Epithelial cell of proximal tubule (primary cell): ENCODE measurements around the gene TKT. TPM values are rescaled to one million over a fixed set of nuclear protein-coding genes. Genes with fewer than 3 reads are reported as not detected.
"Not testable (repeated sequence)": the region's sequence is repeated elsewhere in the genome, so short reads cannot be mapped to it uniquely, and the experiment has no call there.

Source experiments
- DNase-seq: peaks from one replicate; pipeline ENCODE4 v3.0.0-alpha.2; 2011; ENCODE audit warnings: low read depth
- H3K4me3 ChIP-seq: 2 replicates; pipeline ENCODE4 v1.5.1; 2011; ENCODE audit warnings: low read depth, mild to moderate bottlenecking, low read length
- CTCF ChIP-seq: conservative IDR thresholded peaks from 2 replicates; pipeline ENCODE4 v1.5.1; 2012; ENCODE audit warnings: low read depth, mild to moderate bottlenecking, low read length
- total RNA-seq: library from RNA; depleted of rRNA; stranded (reverse); fragments of >200 nt; gene quantifications from 2 replicates; pipeline ENCODE4 v1.2.3, GENCODE V29; 2015

TKT gene
- total RNA-seq, 1 donor from 2014 or later: 403 TPM

GRCh38 chr3:53273146-53273670 lies 17.4 kb upstream of the TKT start:
- TF ChIP-seq CTCF: no peak
- DNase-seq: no peak
- H3K4me3 ChIP-seq: no peak overlapping the region

GRCh38 chr3:53269888-53270880 lies 14.4 kb upstream of the TKT start:
- peak; percentile 92 for DNase-seq
- no peak for TF ChIP-seq CTCF
- H3K4me3 ChIP-seq: no peak overlapping the region

- not testable (repeated sequence) for DNase-seq, H3K4me3 ChIP-seq
Measured at GRCh38 chr3:53269193-53269592, 13.4 kb upstream of the TKT start.

GRCh38 chr3:53267766-53268165 lies 11.9 kb upstream of the TKT start:
- TF ChIP-seq CTCF: no peak
- H3K4me3 ChIP-seq: no peak overlapping the region
- no peak for DNase-seq

- no peak overlapping the region for H3K4me3 ChIP-seq
- TF ChIP-seq CTCF: no peak
- DNase-seq: no peak
Measured at GRCh38 chr3:53264718-53265117, 8.9 kb upstream of the TKT start.

- no peak for TF ChIP-seq CTCF
- H3K4me3 ChIP-seq: no peak overlapping the region
- no peak for DNase-seq
Measured at GRCh38 chr3:53263907-53264306, 8.1 kb upstream of the TKT start.

GRCh38 chr3:53261712-53262111 lies 5.9 kb upstream of the TKT start:
- DNase-seq: no peak
- no peak overlapping the region for H3K4me3 ChIP-seq
- no peak for TF ChIP-seq CTCF
